Peyer's patch (tissue), 4 donors: Measurements from ENCODE around the gene APOL2. TPM values are rescaled to one million over a fixed set of nuclear protein-coding genes. Genes with fewer than 3 reads are reported as not detected.
"Not testable (repeated sequence)": the region's sequence is repeated elsewhere in the genome, so short reads cannot be mapped to it uniquely, and the experiment has no call there.

Source experiments
- DNase-seq, 3 donors: peaks; one replicate each; pipeline ENCODE4 v3.0.0-alpha.2; 2017 to 2019
- H3K27ac ChIP-seq, 4 donors: fragments of 200-600 bp; sonication (generic); one replicate each; pipeline ENCODE4 v1.5.1; 2016 to 2019
- H3K27me3 ChIP-seq, 2 donors: fragments of 200-600 bp; sonication (generic); one replicate each; pipeline ENCODE4 v1.5.1; 2019
- H3K36me3 ChIP-seq, 3 donors: fragments of 200-600 bp; sonication (generic); one replicate each; pipeline ENCODE4 v1.5.1; 2016 to 2019
- H3K4me1 ChIP-seq, 4 donors: fragments of 200-600 bp; sonication (generic); one replicate each; pipeline ENCODE4 v1.5.1; 2016 to 2019
- H3K4me3 ChIP-seq, 4 donors: fragments of 200-600 bp; sonication (generic); 1 replicate in 3 of 4; 2 replicates in 1 of 4; pipeline ENCODE4 v1.5.1; 2016 to 2019; ENCODE audit warnings: mild to moderate bottlenecking in 1 of 4
- H3K9me3 ChIP-seq, 4 donors: fragments of 200-600 bp; sonication (generic); one replicate each; pipeline ENCODE4 v1.5.1; 2016 to 2019; ENCODE audit warnings: mild to moderate bottlenecking in 1 of 4
- POLR2A ChIP-seq, 2 donors: fragments of 450-650 bp; IDR thresholded peaks; one replicate each; pipeline ENCODE4 v1.5.1; 2017; ENCODE audit warnings: antibody characterized with exemption in 2 of 2, mild to moderate bottlenecking in 2 of 2, moderate library complexity in 2 of 2
- total RNA-seq, 4 donors: library from RNA; depleted of rRNA; stranded (reverse); fragments of >200 nt; gene quantifications; one replicate each; pipeline ENCODE4 v1.1.0, GENCODE V29; 2016
- TF ChIP-seq, protein P1 (sequence below), 6 experiments: fragments of 450-650 bp in 4 of 6; fragments of 200-600 bp in 2 of 6; sonication (generic) in 1 of 6; IDR thresholded peaks; one replicate each; pipeline ENCODE4 v1.5.1; 2017 to 2019; ENCODE audit warnings: antibody characterized with exemption in 6 of 6, mild to moderate bottlenecking in 3 of 6, moderate library complexity in 1 of 6

The APOL2 gene
- total RNA-seq, 4 donors from 2014 or later = 48.7 to 55.2 (median 52.3) TPM

DNA sequence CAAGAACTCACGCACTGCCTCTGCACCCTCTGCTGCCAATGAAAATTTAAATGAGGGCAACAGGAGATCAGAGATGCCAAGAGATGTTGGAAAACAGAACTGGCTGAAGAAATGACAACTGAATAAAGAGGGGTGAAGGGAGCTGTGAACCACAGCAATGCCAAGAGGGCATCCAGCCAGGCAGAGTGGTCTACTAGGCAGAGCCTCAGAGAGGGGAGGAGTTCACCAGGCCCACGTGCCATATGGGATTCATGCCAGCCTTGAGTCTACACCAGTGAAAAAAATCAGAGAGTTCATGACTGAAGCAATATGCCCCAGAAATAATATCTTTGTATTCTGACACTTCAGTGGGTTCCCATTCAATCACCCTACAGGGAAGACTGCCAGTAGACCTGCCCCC lies 4.4 kb downstream of the APOL2 start:
- DNase-seq = no peak
- peaks cover 0 to 42% (median 0%) of the 10 kb centered on the region in 3 donors for H3K36me3 ChIP-seq
- H3K4me1 ChIP-seq = peaks cover 0 to 43% (median 14%) of the 10 kb centered on the region in 4 donors
- TF ChIP-seq POLR2A (IDR thresholded peaks at IDR 0.05) = no peak
- TF ChIP-seq, protein P1, sequence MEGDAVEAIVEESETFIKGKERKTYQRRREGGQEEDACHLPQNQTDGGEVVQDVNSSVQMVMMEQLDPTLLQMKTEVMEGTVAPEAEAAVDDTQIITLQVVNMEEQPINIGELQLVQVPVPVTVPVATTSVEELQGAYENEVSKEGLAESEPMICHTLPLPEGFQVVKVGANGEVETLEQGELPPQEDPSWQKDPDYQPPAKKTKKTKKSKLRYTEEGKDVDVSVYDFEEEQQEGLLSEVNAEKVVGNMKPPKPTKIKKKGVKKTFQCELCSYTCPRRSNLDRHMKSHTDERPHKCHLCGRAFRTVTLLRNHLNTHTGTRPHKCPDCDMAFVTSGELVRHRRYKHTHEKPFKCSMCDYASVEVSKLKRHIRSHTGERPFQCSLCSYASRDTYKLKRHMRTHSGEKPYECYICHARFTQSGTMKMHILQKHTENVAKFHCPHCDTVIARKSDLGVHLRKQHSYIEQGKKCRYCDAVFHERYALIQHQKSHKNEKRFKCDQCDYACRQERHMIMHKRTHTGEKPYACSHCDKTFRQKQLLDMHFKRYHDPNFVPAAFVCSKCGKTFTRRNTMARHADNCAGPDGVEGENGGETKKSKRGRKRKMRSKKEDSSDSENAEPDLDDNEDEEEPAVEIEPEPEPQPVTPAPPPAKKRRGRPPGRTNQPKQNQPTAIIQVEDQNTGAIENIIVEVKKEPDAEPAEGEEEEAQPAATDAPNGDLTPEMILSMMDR (IDR thresholded peaks at IDR 0.05) = no peak
- no peak overlapping the region for H3K27ac ChIP-seq
- no peak overlapping the region for H3K4me3 ChIP-seq
- H3K27me3 ChIP-seq = no peaks in the 10 kb centered on the region
- no peaks in the 10 kb centered on the region for H3K9me3 ChIP-seq

DNA sequence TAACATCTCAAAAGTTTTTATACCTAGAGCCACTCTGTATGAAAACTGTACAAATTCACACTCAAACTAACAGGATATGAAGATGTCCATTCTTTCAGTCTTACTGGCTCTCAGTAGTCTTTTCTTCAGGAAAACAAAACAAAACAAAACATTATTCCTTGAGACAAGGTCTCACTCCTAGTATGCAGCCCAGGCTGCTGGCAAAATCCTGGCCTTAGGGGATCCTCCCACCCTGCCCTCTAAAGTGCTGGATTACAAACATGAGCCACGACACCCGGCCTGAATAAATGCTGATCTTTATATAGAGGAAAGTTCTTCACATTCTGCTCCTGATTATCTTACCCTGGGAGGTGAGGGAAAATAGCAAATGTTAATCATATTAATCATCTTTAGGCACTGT lies 5.1 kb downstream of the APOL2 start:
- Histone ChIP-seq H3K4me1 (peaks cover 0 to 43% (median 12%) of the 10 kb centered on the region in 4 donors), H3K27ac (no peak overlapping the region), H3K27me3 (no peaks in the 10 kb centered on the region), H3K4me3 (no peak overlapping the region), H3K36me3 (peaks cover 0 to 48% (median 0%) of the 10 kb centered on the region in 3 donors), H3K9me3 (no peaks in the 10 kb centered on the region)
- no peak for DNase-seq
- TF ChIP-seq, protein P1 (IDR thresholded peaks at IDR 0.05) = no peak
- no peak for TF ChIP-seq POLR2A (IDR thresholded peaks at IDR 0.05)

DNA sequence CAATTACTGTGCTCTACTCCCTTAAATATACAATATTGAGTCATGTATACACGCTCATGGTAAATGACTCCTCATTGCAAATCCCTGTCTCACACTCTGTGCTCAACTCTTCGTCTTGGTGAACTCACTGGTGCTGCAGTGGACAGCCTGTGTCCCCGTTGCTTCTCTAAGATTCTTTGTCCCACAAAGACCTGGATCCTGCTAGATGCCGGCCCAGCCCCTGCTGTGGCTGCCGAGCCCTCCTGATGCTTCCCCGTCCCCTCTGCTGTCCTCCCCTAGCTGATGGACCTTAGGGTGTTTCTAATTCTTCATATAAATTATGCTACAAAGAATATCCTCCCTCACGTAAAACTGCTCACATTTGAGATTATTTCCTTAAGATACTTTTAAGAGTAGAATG lies 5.5 kb downstream of the APOL2 start:
- Histone ChIP-seq H3K9me3 (no peaks in the 10 kb centered on the region), H3K27ac (no peak overlapping the region), H3K4me1 (peaks cover 0 to 43% (median 12%) of the 10 kb centered on the region in 4 donors), H3K36me3 (peaks cover 0 to 49% (median 0%) of the 10 kb centered on the region in 3 donors), H3K4me3 (no peak overlapping the region), H3K27me3 (no peaks in the 10 kb centered on the region)
- TF ChIP-seq, protein P1 (IDR thresholded peaks at IDR 0.05) = no peak
- no peak for DNase-seq

DNA sequence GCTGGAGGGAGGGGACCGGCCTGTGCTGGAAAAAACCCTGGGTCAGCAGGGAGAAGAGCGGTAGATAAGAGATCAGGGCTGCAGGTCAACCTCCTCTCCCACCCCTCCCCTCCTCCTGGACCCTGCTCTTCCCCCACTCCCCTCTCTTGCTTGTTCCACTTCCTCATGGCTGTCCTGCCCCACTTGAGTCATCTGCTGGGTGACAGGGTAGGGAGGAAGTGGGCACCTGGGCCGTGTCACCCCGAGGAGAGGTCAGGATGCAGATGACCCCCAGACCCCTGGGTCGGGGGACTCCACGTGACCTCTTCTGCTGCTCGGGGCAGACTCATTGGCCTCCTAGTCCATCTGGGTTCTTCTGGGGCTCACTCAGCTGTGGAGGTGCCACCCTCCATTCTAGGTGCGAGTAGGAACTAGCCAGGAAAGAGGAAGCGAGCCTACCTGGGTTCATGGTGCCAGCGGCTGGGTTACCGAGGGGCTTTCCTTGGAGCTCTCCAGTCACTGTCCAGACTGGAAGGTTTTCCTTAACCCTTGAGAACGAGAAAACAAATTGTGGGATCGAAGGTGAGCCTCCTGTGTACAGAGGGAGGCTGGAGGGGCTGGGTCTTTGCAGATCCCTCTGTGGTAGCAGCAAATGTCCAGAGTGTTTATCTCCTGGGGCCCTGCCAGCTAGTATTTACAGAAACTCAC lies 6.5 kb downstream of the APOL2 start:
- DNase-seq = no peak
- Histone ChIP-seq H3K4me3 (no peak overlapping the region), H3K4me1 (peaks cover 0 to 35% (median 11%) of the 10 kb centered on the region in 4 donors), H3K36me3 (peaks cover 0 to 56% (median 0%) of the 10 kb centered on the region in 3 donors), H3K27ac (no peak overlapping the region), H3K9me3 (no peaks in the 10 kb centered on the region), H3K27me3 (no peaks in the 10 kb centered on the region)
- TF ChIP-seq, protein P1 (IDR thresholded peaks at IDR 0.05) = no peak

DNA sequence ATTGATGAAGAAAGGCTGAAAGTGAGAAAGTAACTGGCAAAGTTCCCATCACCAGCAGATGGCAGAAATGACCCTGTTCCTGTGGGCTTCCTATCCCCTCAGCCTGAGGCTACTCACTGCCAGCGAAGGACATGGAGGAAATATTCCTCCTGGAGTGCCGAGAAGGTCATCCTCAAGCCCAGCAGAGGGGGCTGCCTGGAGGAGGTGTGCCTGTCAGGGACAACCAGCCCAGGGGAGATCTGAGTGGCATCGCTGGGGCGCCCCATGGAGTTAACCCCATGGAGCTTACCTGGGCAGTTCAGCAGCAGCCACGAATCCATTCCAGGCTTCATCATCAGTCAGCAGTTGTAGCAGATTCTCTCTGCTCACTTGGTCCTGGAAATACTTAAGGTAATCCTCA lies 8.3 kb downstream of the APOL2 start:
- Histone ChIP-seq H3K4me1 (peaks cover 0 to 17% (median 0%) of the 10 kb centered on the region in 4 donors), H3K36me3 (peaks cover 0 to 59% (median 0%) of the 10 kb centered on the region in 3 donors)
- not testable (repeated sequence) for H3K27me3 ChIP-seq, H3K27ac ChIP-seq, H3K4me3 ChIP-seq, DNase-seq, H3K9me3 ChIP-seq

DNA sequence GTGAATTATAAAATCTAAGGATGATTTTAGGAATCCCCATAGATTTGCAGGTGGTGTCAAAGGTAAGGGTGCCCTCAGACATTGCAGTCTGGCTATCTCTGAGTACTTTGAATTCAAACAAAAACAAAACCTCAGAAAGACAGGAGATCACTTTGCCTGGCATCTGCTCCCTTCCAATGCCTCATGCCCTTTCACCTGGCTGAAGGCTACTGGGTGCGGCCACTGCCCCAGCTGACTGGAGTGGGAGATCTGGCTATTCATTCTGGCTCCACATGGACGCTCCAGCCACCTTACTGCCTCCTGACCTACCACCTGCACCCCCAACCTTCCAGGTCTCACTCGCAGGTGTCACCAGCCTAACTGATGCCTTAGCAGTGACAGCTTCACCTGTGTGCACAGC lies 9.7 kb downstream of the APOL2 start:
- not testable (repeated sequence) for DNase-seq, H3K4me3 ChIP-seq, H3K4me1 ChIP-seq, H3K9me3 ChIP-seq, H3K27me3 ChIP-seq, H3K27ac ChIP-seq
- peaks cover 0 to 59% (median 0%) of the 10 kb centered on the region in 3 donors for H3K36me3 ChIP-seq

DNA sequence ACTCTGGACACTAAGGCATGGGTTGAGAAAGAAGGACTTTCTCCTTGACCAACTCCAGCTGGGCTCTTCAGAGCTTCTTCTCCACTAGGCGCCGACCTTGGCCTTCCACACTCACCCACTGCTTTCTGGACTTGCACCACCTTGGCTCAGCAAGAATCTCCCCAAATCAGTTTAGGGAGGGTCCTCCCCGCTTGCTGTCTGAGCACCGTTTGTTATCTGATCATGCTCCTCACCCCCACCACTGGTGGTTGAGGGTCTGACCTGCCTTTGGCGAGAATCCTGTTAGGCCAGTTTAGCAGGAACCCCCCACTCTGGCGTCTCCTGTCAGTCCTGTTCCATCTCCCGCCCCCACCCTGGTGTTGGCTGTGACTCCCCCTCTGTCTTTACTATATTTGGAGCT lies 10.4 kb downstream of the APOL2 start:
- Histone ChIP-seq H3K9me3 (no peaks in the 10 kb centered on the region), H3K27me3 (no peaks in the 10 kb centered on the region), H3K27ac (no peak overlapping the region), H3K4me1 (no peaks in the 10 kb centered on the region), H3K4me3 (no peak overlapping the region), H3K36me3 (peaks cover 0 to 58% (median 0%) of the 10 kb centered on the region in 3 donors)
- TF ChIP-seq, protein P1 (IDR thresholded peaks at IDR 0.05) = no peak
- no peak for TF ChIP-seq POLR2A (IDR thresholded peaks at IDR 0.05)
- DNase-seq = no peak

DNA sequence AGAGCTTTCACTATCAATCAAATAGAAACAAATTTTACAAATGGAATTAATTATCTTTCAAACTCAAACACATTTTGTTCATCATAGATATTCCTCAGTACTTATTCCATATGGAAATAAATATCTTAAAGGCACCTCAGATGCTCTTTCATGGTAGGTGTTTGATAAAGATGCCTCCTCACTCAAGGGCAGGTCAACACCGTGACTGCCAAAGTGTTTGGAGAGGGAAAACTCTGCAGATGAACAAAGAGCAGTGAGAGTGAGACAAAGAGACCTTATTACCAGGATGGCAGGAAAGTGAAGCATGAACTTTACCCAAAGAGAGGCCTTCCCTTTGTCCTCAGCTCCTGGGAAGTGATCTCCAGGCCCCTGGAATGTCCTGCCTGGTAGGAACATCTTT lies 11.0 kb downstream of the APOL2 start:
- H3K27me3 ChIP-seq, H3K9me3 ChIP-seq, H3K4me3 ChIP-seq, H3K27ac ChIP-seq, DNase-seq, H3K4me1 ChIP-seq: not testable (repeated sequence)
- H3K36me3 ChIP-seq = peaks cover 0 to 52% (median 0%) of the 10 kb centered on the region in 3 donors
